AG10803 (cell line): ENCODE measurements around the gene CTSL.
"Not testable (repeated sequence)": the region's sequence is repeated elsewhere in the genome, so short reads cannot be mapped to it uniquely, and the experiment has no call there.

Experiments
- DNase-seq: peaks from one replicate; pipeline ENCODE4 v3.0.0; 2010; ENCODE audit warnings: low read depth
- H3K4me3 ChIP-seq: 2 replicates; pipeline ENCODE4 v1.5.1; 2011; ENCODE audit warnings: mild to moderate bottlenecking, low read length, control low read depth
- TF ChIP-seq, protein P1 (sequence below): conservative IDR thresholded peaks from 2 replicates; pipeline ENCODE4 v1.5.1; 2011; ENCODE audit warnings: mild to moderate bottlenecking, low read length, control low read depth, inconsistent platforms

Gene CTSL

DNA sequence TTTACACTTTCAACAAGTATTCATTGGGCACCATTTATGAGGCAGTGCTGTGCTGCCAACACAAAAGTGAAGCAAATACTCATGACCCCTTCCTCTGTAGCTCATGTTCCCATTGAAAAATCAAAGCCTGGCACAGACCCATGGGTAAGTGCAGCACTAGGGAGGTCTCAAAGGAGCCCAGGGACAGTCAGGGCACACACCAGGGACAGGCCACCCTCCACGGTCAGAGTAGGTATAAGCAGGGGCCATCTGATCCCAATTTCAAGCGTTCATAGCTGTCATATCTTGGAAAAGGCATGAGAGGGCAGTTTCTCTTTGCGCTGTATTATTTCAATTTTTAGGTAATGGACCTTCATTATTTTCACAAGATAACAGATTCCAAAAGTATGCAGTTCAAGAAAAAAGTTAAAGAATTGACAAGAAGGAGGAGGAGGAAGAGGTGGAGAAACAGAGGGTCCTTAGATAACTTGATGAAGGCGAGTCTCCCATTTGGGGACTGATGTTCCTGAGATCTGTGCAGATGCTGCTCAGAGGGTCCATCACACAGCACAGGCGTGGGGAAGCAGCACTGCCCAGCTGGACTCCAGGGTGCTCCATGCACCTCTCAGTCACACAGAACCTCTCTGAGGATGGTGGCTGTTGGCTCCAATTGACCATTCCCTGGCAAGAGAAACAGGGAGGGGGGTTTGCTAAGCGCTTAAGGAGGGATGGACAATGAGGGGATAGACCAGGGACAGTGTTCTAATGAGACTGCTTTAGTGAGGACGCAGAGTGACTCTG is 7.5 kb downstream of the CTSL start:
- H3K4me3 ChIP-seq, result no peak overlapping the region
- DNase-seq, result no peak
- TF ChIP-seq, protein P1, sequence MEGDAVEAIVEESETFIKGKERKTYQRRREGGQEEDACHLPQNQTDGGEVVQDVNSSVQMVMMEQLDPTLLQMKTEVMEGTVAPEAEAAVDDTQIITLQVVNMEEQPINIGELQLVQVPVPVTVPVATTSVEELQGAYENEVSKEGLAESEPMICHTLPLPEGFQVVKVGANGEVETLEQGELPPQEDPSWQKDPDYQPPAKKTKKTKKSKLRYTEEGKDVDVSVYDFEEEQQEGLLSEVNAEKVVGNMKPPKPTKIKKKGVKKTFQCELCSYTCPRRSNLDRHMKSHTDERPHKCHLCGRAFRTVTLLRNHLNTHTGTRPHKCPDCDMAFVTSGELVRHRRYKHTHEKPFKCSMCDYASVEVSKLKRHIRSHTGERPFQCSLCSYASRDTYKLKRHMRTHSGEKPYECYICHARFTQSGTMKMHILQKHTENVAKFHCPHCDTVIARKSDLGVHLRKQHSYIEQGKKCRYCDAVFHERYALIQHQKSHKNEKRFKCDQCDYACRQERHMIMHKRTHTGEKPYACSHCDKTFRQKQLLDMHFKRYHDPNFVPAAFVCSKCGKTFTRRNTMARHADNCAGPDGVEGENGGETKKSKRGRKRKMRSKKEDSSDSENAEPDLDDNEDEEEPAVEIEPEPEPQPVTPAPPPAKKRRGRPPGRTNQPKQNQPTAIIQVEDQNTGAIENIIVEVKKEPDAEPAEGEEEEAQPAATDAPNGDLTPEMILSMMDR, result no peak

DNA sequence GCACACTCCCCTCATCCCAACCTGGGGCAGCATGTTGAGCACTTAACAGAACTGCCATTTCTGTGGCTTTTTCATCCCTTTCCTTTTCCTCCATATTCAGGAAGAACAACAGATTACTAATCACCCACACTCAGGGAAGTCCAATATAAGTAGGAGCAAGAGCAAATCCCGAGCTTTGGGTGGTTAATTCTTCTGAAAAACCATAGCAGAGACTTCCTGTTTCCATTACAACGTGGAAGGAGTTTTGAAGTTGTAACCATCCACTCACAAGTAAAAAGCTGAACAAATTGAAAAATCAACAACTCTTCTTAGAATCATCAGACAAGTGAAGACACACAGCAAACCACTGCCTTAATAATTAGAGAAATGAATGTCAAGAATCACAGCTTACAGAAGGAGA is 8.2 kb downstream of the CTSL start:
- no peak overlapping the region for H3K4me3 ChIP-seq
- TF ChIP-seq, protein P1, result no peak
- DNase-seq, result no peak

DNA sequence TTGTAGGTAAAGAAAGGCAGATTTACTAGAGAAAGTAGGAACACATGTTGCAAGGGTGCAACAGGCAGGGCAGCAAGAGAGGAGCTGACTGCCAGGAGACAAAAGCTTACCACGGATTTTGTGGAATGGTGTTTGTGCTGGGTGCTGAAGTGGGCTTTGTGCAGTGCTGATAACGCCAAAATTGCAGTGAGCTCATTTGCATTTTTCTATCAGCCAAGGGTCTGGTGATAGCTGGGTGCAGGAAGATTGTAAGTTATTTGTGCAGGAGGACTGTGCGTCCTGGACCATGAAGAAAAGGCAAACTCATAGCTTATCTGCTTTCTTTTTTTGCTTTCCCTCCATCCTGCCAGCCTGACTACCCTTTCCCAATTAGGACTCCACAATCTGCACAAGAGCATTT is 13.6 kb downstream of the CTSL start:
- DNase-seq, result no peak
- TF ChIP-seq, protein P1, result no peak
- no peak overlapping the region for H3K4me3 ChIP-seq

DNA sequence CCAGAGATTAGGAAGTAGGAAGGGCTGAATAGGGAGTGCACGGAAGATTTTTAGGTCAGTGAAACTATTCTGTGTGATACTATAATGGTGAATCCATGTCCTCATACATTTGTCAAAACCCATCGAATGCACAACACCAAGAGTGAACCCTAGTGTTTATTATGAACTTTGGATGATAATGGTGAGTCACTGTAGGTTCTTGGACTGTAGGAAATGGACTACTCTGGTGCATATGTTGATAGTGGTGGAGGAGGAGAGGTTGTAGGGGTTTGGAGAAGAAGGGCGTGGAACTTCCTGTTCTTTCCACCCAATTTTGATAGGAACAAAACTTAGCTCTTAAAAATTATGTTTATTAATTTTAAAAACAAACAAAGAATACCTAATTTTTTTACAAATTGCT is 14.3 kb downstream of the CTSL start:
- no peak overlapping the region for H3K4me3 ChIP-seq
- TF ChIP-seq, protein P1, result no peak
- DNase-seq, result no peak

DNA sequence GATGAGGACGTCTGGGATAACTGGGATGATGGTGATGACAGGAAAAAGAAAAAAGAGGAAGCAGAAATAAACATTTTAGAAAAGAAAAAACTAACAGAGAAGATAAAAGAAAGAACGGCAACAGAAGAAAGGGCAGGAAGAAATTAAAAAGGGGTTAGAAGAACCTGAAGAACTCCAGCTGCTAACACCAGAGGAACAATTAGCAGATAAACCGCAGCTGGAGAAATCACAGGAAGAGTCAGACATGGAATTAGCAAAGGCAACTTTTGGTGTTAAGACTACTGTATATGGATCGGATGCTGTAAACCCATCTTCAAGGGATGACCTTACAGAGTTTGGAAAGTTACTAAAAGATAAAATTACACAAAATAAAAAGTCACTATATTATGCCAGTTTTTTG is 15.4 kb downstream of the CTSL start:
- TF ChIP-seq, protein P1, result no peak
- no peak for DNase-seq
- no peak overlapping the region for H3K4me3 ChIP-seq

DNA sequence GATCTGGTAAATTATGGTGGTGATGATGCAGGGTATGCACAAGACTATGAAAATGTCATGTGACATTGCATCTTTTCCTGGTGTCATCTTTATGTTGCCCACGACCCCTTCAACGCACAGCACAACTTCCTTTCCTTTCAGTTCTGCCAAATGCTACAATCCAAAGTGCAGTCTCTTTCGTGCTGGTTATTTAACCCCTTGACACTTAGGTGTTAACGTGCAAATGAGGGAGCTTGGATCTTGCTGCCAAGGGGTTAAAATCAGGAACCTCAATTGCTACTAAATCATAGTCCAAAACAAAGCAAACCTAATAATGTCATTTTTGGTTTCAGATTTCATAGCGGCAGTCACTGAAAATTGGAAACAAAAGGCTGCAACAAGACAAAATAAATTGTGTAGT is 16.0 kb downstream of the CTSL start:
- TF ChIP-seq, protein P1, result no peak
- no peak for DNase-seq
- H3K4me3 ChIP-seq, result no peak overlapping the region

DNA sequence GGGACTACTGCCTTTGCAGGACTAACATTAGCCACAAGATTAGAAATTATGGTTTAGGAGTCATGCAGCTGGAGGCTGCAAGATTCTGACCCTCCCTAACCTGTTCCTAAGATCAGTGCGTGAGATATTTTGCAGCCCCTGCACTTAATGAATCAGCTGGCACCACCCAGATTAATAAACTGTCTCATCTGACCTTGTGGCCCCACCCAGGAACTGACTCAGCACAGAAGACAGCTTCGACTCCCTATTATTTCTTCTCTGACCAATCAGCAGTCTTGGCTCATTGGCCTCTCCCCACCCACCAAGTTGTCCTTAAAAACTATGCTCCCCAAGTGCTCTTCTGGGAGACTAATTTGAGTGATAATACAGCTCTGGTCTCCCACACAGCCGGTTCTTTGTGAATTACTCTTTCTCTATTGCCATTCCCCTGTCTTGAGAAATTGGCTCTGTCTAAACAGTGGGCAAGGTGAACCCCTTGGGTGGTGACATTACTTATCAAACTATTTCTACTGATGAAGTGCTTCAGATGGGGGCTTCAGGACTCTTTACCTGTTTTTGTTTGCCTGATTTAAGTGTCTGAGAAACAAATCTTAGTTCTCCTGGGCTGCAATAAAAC is 17.0 kb downstream of the CTSL start:
- DNase-seq, result no peak
- TF ChIP-seq, protein P1, result no peak

DNA sequence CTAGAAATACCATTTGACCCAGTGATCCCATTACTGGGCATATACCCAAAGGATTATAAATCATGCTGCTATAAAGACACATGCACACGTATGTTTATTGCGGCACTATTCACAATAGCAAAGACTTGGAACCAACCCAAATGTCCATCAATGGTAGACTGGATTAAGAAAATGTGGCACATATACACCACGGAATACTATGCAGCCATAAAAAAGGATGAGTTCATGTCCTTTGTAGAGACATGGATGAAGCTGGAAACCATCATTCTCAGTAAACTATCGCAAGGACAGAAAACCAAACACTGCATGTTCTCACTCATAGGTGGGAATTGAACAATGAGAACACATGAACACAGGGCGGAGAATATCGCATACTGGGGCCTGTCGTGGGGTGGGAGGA is 18.3 kb downstream of the CTSL start:
- not testable (repeated sequence) for H3K4me3 ChIP-seq, DNase-seq

More for the DNA sequence above, 17.0 kb downstream of the CTSL start:
- no peak overlapping the region for H3K4me3 ChIP-seq
